ENCODE results near the gene KLHDC9.

DNA sequence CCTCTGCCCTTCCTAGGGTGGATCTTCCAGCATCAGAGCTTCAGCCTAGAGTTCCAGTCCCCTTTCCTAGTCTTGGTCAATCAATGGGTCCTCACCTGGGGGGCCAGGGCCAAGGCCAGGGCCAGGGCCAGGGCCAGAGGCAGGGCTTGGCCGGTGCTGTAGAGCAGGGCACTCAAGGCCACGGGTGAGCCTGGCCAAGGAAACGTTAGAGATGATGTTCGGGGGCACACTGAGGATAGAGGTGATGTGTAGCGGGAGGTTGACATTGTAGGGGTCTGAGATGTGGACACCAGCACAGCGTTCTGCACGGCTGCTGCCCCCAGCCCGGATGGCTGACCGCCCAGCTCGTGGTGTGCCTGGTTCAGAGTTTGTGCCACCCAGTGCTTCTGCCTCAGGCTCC is 46.9 kb upstream of the KLHDC9 start:
- TF ChIP-seq ZNF782 (CRISPR knock-in tag; IDR thresholded peaks at IDR 0.05; ENCODE audit: borderline replicate concordance) (no peak), U2AF2 (IDR thresholded peaks at IDR 0.05; ENCODE audit: low read depth, low read length) (no peak), MTA3 (CRISPR knock-in tag; IDR thresholded peaks at IDR 0.05) (no peak), MAF1 (CRISPR knock-in tag; IDR thresholded peaks at IDR 0.05; ENCODE audit: borderline replicate concordance) (no peak)
- TF ChIP-seq, protein P1, sequence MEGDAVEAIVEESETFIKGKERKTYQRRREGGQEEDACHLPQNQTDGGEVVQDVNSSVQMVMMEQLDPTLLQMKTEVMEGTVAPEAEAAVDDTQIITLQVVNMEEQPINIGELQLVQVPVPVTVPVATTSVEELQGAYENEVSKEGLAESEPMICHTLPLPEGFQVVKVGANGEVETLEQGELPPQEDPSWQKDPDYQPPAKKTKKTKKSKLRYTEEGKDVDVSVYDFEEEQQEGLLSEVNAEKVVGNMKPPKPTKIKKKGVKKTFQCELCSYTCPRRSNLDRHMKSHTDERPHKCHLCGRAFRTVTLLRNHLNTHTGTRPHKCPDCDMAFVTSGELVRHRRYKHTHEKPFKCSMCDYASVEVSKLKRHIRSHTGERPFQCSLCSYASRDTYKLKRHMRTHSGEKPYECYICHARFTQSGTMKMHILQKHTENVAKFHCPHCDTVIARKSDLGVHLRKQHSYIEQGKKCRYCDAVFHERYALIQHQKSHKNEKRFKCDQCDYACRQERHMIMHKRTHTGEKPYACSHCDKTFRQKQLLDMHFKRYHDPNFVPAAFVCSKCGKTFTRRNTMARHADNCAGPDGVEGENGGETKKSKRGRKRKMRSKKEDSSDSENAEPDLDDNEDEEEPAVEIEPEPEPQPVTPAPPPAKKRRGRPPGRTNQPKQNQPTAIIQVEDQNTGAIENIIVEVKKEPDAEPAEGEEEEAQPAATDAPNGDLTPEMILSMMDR (CRISPR knock-in tag; IDR thresholded peaks at IDR 0.05), result no peak

Data from HepG2 (cell line).